Liver (tissue), 9 donors: Measurements from ENCODE around the gene NSFL1C. TPM values are rescaled to one million over a fixed set of nuclear protein-coding genes. Genes with fewer than 3 reads are reported as not detected.

Experiments used
- DNase-seq: peaks from one replicate; pipeline ENCODE4 v3.0.0-alpha.2; 2017; ENCODE audit warnings: low spot score
- H3K27ac ChIP-seq, 2 donors: one replicate each; pipeline ENCODE4 v1.7.0; 2013; ENCODE audit warnings: inconsistent platforms in 2 of 2, low read length in 2 of 2, control low read depth in 1 of 2, low read depth in 1 of 2, mild to moderate bottlenecking in 1 of 2
- H3K27me3 ChIP-seq, 4 donors: one replicate each; pipeline versions ENCODE4 v1.6.1 to v1.7.0; 2013; ENCODE audit warnings: low read length in 3 of 4, inconsistent platforms in 1 of 4, mild to moderate bottlenecking in 1 of 4, moderate library complexity in 1 of 4; ENCODE audit not compliant: control insufficient read depth in 4 of 4, insufficient read depth in 4 of 4
- H3K36me3 ChIP-seq, 4 donors: one replicate each; pipeline versions ENCODE4 v1.6.1 to v1.7.0; 2013; ENCODE audit warnings: low read length in 3 of 4, mild to moderate bottlenecking in 3 of 4, low read depth in 1 of 4, moderate library complexity in 1 of 4; ENCODE audit not compliant: control insufficient read depth in 4 of 4, insufficient read depth in 3 of 4
- H3K4me1 ChIP-seq, 4 donors: one replicate each; pipeline versions ENCODE4 v1.6.1 to v1.7.0; 2013; ENCODE audit warnings: low read length in 3 of 4, mild to moderate bottlenecking in 3 of 4, moderate library complexity in 1 of 4; ENCODE audit not compliant: control insufficient read depth in 4 of 4, insufficient read depth in 4 of 4
- H3K4me3 ChIP-seq, 3 donors: one replicate each; pipeline versions ENCODE4 v1.6.1 to v1.7.0; 2013; ENCODE audit warnings: low read length in 3 of 3, control low read depth in 1 of 3, low read depth in 1 of 3, mild to moderate bottlenecking in 1 of 3
- H3K9ac ChIP-seq, 2 donors: one replicate each; pipeline ENCODE4 v1.7.0; 2013; ENCODE audit warnings: low read length in 2 of 2, mild to moderate bottlenecking in 2 of 2, moderate library complexity in 2 of 2, control low read depth in 1 of 2, low read depth in 1 of 2
- H3K9me3 ChIP-seq, 4 donors: one replicate each; pipeline versions ENCODE4 v1.6.1 to v1.7.0; 2013; ENCODE audit warnings: low read length in 3 of 4; ENCODE audit not compliant: control insufficient read depth in 4 of 4
- EGR1 ChIP-seq, 2 donors: IDR thresholded peaks; 2 replicates each; pipeline ENCODE4 v1.6.1; 2016 to 2018; ENCODE audit warnings: antibody characterized with exemption in 2 of 2, low read depth in 2 of 2
- FOXA1 ChIP-seq: IDR thresholded peaks from 2 replicates; pipeline ENCODE4 v1.6.1; 2016; ENCODE audit warnings: antibody characterized with exemption
- FOXA2 ChIP-seq: IDR thresholded peaks from 2 replicates; pipeline ENCODE4 v1.6.1; 2016; ENCODE audit warnings: antibody characterized with exemption
- GABPA ChIP-seq, 2 donors: IDR thresholded peaks in 1 of 2; conservative IDR thresholded peaks in 1 of 2; 2 replicates each; pipeline ENCODE4 v1.6.1; 2016; ENCODE audit warnings: antibody characterized with exemption in 2 of 2, mild to moderate bottlenecking in 1 of 2, moderate library complexity in 1 of 2
- HNF4A ChIP-seq, 2 donors: conservative IDR thresholded peaks; 2 replicates each; pipeline ENCODE4 v1.6.1; 2016; ENCODE audit warnings: antibody characterized with exemption in 2 of 2, mild to moderate bottlenecking in 2 of 2
- HNF4G ChIP-seq: IDR thresholded peaks from 2 replicates; pipeline ENCODE4 v1.6.1; 2016; ENCODE audit warnings: antibody characterized with exemption
- NR2F2 ChIP-seq: IDR thresholded peaks from 2 replicates; pipeline ENCODE4 v1.6.1; 2016; ENCODE audit warnings: antibody characterized with exemption
- RXRA ChIP-seq, 2 donors: IDR thresholded peaks; 2 replicates each; pipeline ENCODE4 v1.6.1; 2017 to 2018; ENCODE audit warnings: antibody characterized with exemption in 2 of 2, mild to moderate bottlenecking in 1 of 2
- TAF1 ChIP-seq: conservative IDR thresholded peaks from 2 replicates; pipeline ENCODE4 v1.6.1; 2016; ENCODE audit warnings: antibody characterized with exemption, mild to moderate bottlenecking
- WGBS: extraction: QIAGEN DNeasy Blood & Tissue Kit; methylation state at CpG from one replicate; pipeline ENCODE4 v1.1.7; 2013; 5-methylcytosine and 5-hydroxymethylcytosine counted together
- polyA plus RNA-seq, 2 donors: library from polyadenylated mRNA; stranded (reverse) in 1 of 2; unstranded in 1 of 2; fragments of 200-250 nt in 1 of 2; fragments of >200 nt in 1 of 2; fragmentation: Nextera tagmentation in 1 of 2; extraction: Ambion mirVana in 1 of 2; gene quantifications; one replicate each; pipeline versions ENCODE4 v1.2.1 to v1.2.3, GENCODE V29; 2013 to 2015
- total RNA-seq, 2 donors: library from RNA; depleted of rRNA; stranded (reverse); fragments of >200 nt; gene quantifications; one replicate each; pipeline ENCODE4 v1.2.3, GENCODE V29; 2014
- TF ChIP-seq, protein P1 (sequence below): fragments of 150-350 bp; IDR thresholded peaks from 2 replicates; pipeline ENCODE4 v1.5.1; 2017; ENCODE audit warnings: improper control_type of control experiment, low read depth, low read length; ENCODE audit not compliant: missing input control
- TF ChIP-seq, protein P2 (sequence below): IDR thresholded peaks from 2 replicates; pipeline ENCODE4 v1.6.1; 2016; ENCODE audit warnings: antibody characterized with exemption
- TF ChIP-seq, protein P3 (sequence below): IDR thresholded peaks from 2 replicates; pipeline ENCODE4 v1.6.1; 2016; ENCODE audit warnings: antibody characterized with exemption
- TF ChIP-seq, protein P4 (sequence below): IDR thresholded peaks from 2 replicates; pipeline ENCODE4 v1.6.1; 2016; ENCODE audit warnings: antibody characterized with exemption
- donor health status: healthy.
- donor health status: healthy.
- donor health status: healthy.
- donor health status: healthy.
- donor health status: healthy.

Gene NSFL1C
- total and polyA plus RNA-seq, 4 donors = 13.7 to 49.0 (median 34.7) TPM

DNA sequence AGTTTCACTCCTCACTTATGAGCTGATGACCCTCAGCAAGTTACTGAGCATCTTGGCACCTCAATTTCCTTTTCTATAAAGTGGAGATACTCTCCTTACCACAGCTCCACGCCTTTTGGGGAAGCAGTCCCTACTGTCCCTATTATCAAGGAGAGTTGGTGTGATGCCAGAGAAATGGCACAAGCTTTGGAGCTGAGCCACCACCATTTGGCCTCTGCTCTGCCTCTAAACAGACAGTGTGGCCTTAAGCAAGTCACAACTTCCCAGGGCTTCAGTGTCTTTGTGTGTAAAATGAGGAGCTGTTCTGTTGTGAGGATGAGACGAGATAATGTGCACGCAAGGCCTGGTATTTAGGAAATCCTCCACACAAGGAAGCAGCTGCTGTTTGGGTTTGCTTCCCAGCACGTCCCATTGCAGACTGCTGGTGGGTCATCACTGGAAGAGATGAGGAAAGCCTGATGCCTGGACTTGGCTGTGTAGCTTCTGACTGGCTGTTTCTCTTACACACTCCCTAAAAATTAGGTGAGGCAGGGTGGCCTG, 18.5 kb downstream of the NSFL1C start (continued):
- TF ChIP-seq, protein P1, sequence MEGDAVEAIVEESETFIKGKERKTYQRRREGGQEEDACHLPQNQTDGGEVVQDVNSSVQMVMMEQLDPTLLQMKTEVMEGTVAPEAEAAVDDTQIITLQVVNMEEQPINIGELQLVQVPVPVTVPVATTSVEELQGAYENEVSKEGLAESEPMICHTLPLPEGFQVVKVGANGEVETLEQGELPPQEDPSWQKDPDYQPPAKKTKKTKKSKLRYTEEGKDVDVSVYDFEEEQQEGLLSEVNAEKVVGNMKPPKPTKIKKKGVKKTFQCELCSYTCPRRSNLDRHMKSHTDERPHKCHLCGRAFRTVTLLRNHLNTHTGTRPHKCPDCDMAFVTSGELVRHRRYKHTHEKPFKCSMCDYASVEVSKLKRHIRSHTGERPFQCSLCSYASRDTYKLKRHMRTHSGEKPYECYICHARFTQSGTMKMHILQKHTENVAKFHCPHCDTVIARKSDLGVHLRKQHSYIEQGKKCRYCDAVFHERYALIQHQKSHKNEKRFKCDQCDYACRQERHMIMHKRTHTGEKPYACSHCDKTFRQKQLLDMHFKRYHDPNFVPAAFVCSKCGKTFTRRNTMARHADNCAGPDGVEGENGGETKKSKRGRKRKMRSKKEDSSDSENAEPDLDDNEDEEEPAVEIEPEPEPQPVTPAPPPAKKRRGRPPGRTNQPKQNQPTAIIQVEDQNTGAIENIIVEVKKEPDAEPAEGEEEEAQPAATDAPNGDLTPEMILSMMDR = no peak

DNA sequence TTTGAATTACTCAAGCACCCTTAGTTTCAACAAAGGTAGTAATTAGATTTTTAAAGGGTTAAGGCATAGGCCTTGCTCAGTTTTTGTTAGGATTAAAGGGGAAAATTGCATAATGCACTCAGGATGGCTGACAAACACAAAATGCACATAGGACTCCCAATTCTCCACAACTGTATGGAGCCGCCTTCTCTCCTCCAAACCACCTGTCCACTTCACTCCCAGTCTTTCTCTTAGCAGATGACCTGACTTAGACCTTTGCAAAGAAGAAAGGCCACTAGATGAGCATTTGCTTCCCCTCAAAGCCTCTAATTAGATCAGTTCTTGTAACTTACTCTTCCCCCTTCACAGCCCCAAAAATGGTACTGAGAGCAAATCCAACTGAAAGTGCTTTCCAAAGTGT, 20.1 kb downstream of the NSFL1C start:
- no peak for DNase-seq
- H3K4me1 ChIP-seq = peaks cover 0 to 6% (median 2%) of the 10 kb centered on the region in 4 donors
- no peaks in the 10 kb centered on the region for H3K27me3 ChIP-seq
- TF ChIP-seq, protein P2, sequence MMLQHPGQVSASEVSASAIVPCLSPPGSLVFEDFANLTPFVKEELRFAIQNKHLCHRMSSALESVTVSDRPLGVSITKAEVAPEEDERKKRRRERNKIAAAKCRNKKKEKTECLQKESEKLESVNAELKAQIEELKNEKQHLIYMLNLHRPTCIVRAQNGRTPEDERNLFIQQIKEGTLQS = no peak
- TF ChIP-seq, protein P3, sequence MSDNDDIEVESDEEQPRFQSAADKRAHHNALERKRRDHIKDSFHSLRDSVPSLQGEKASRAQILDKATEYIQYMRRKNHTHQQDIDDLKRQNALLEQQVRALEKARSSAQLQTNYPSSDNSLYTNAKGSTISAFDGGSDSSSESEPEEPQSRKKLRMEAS = no peak
- TF ChIP-seq RXRA (IDR thresholded peaks at IDR 0.05) (no peak), TAF1 (no peak), EGR1 (IDR thresholded peaks at IDR 0.05; ENCODE audit: low read depth in 2 of 2) (no peak), HNF4G (no peak), HNF4A (conservative IDR thresholded peaks at IDR 0.05) (no peak)
- TF ChIP-seq, protein P4, sequence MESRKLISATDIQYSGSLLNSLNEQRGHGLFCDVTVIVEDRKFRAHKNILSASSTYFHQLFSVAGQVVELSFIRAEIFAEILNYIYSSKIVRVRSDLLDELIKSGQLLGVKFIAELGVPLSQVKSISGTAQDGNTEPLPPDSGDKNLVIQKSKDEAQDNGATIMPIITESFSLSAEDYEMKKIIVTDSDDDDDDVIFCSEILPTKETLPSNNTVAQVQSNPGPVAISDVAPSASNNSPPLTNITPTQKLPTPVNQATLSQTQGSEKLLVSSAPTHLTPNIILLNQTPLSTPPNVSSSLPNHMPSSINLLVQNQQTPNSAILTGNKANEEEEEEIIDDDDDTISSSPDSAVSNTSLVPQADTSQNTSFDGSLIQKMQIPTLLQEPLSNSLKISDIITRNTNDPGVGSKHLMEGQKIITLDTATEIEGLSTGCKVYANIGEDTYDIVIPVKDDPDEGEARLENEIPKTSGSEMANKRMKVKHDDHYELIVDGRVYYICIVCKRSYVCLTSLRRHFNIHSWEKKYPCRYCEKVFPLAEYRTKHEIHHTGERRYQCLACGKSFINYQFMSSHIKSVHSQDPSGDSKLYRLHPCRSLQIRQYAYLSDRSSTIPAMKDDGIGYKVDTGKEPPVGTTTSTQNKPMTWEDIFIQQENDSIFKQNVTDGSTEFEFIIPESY = no peak
- TF ChIP-seq, protein P1 = no peak
- no peaks in the 10 kb centered on the region for H3K9me3 ChIP-seq
- H3K4me3 ChIP-seq = no peak overlapping the region
- 98% methylated on average over 1 of the region's 1 CpG for WGBS
- no peak overlapping the region for H3K27ac ChIP-seq
- H3K9ac ChIP-seq = no peak overlapping the region
- H3K36me3 ChIP-seq = peaks cover 22 to 96% (median 85%) of the 10 kb centered on the region in 4 donors

DNA sequence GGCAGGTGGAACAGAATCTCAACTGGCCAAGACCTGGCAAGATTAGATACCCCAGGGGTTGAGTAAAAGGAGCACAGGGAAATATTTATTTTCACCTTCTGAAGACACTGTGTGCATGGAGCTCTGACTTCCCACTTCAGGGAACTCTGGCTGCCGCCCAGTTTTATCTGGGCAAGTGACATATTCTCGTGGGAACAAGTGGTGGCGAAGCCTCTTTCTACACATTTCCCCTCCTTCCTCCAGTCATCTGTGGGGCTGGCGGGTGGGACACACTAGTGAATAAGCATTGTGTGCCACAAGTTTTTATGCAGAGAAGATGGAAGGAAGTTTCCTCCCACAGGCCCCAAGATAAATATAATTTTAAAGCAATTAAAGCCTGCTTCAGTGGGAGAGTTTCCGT, 23.6 kb downstream of the NSFL1C start:
- Histone ChIP-seq H3K4me3 (no peak overlapping the region), H3K9me3 (no peaks in the 10 kb centered on the region), H3K36me3 (peaks cover 16 to 70% (median 57%) of the 10 kb centered on the region in 4 donors), H3K4me1 (no peaks in the 10 kb centered on the region), H3K27me3 (no peaks in the 10 kb centered on the region), H3K9ac (no peak overlapping the region), H3K27ac (no peak overlapping the region)
- TF ChIP-seq FOXA1 (no peak), TAF1 (no peak), GABPA (IDR thresholded peaks at IDR 0.05 in 1 of 2, conservative IDR thresholded peaks at IDR 0.05 in 1 of 2) (no peak), RXRA (IDR thresholded peaks at IDR 0.05) (no peak), EGR1 (IDR thresholded peaks at IDR 0.05; ENCODE audit: low read depth in 2 of 2) (no peak), NR2F2 (no peak), FOXA2 (no peak)
- TF ChIP-seq, protein P1 = no peak
- 89% methylated on average over 5 of the region's 5 CpGs for WGBS
- no peak for DNase-seq
